ENCODE data around the gene ISG20.
A peak's percentile ranks its signal among the peaks of the same experiment; 100 is the strongest.

Gene ISG20

GRCh38 chr15:88680241-88681001 lies 41.6 kb downstream of the ISG20 start:
- no peak for DNase-seq (ENCODE audit: insufficient read length, low spot score)
- FAIRE-seq, result no peak

GRCh38 chr15:88681610-88682221 lies 42.9 kb downstream of the ISG20 start:
- FAIRE-seq (no peak), DNase-seq (ENCODE audit: insufficient read length, low spot score) (no peak)

GRCh38 chr15:88684345-88684744 lies 45.5 kb downstream of the ISG20 start:
- no peak for FAIRE-seq
- DNase-seq (ENCODE audit: insufficient read length, low spot score), result no peak

GRCh38 chr15:88686166-88686565 lies 47.4 kb downstream of the ISG20 start:
- DNase-seq (ENCODE audit: insufficient read length, low spot score) (no peak), FAIRE-seq (no peak)

GRCh38 chr15:88688394-88688933 lies 49.6 kb downstream of the ISG20 start:
- FAIRE-seq, result no peak
- no peak for DNase-seq (ENCODE audit: insufficient read length, low spot score)

- no peak for DNase-seq (ENCODE audit: insufficient read length, low spot score)
- no peak for FAIRE-seq
Observed at GRCh38 chr15:88690331-88690730, 51.5 kb downstream of the ISG20 start.

GRCh38 chr15:88693191-88693590 lies 54.4 kb downstream of the ISG20 start:
- DNase-seq (ENCODE audit: insufficient read length, low spot score) (no peak), FAIRE-seq (no peak)

GRCh38 chr15:88695101-88695500 lies 56.3 kb downstream of the ISG20 start:
- FAIRE-seq (no peak), DNase-seq (ENCODE audit: insufficient read length, low spot score) (no peak)

GRCh38 chr15:88695691-88696251 lies 57.0 kb downstream of the ISG20 start:
- no peak for DNase-seq (ENCODE audit: insufficient read length, low spot score)
- FAIRE-seq, result no peak

GRCh38 chr15:88696254-88696653 lies 57.4 kb downstream of the ISG20 start:
- no peak for FAIRE-seq
- DNase-seq (ENCODE audit: insufficient read length, low spot score), result no peak

GRCh38 chr15:88697276-88697675 lies 58.5 kb downstream of the ISG20 start:
- FAIRE-seq, result no peak

GRCh38 chr15:88699861-88700260 lies 61.0 kb downstream of the ISG20 start:
- FAIRE-seq, result no peak
- DNase-seq (ENCODE audit: insufficient read length, low spot score), result no peak

More at GRCh38 chr15:88697276-88697675, 58.5 kb downstream of the ISG20 start:
- no peak for DNase-seq (ENCODE audit: insufficient read length, low spot score)

GRCh38 chr15:88700716-88701115 lies 61.9 kb downstream of the ISG20 start:
- DNase-seq (ENCODE audit: insufficient read length, low spot score), result no peak
- FAIRE-seq, result no peak

- DNase-seq (ENCODE audit: insufficient read length, low spot score) (peak; percentile 46), FAIRE-seq (peak; percentile 61)
Observed at GRCh38 chr15:88701561-88702095, 62.8 kb downstream of the ISG20 start.

- FAIRE-seq, result no peak
- no peak for DNase-seq (ENCODE audit: insufficient read length, low spot score)
Observed at GRCh38 chr15:88702983-88703382, 64.2 kb downstream of the ISG20 start.

- DNase-seq (ENCODE audit: insufficient read length, low spot score), result no peak
- FAIRE-seq, result no peak
Observed at GRCh38 chr15:88703533-88703932, 64.7 kb downstream of the ISG20 start.

GRCh38 chr15:88704791-88705768 lies 66.3 kb downstream of the ISG20 start:
- FAIRE-seq, result no peak
- DNase-seq (ENCODE audit: insufficient read length, low spot score), result no peak

- FAIRE-seq (no peak), DNase-seq (ENCODE audit: insufficient read length, low spot score) (no peak)
Observed at GRCh38 chr15:88705769-88706165, 67.0 kb downstream of the ISG20 start.
